22Rv1 (cell line): ENCODE measurements around the gene AGAP1.

Source experiments
- CTCF ChIP-seq: fragments of 450-650 bp; IDR thresholded peaks from 2 replicates; pipeline ENCODE4 v1.5.1; 2017; ENCODE audit warnings: mild to moderate bottlenecking
- ZFX ChIP-seq: fragments of 450-650 bp; IDR thresholded peaks from 2 replicates; pipeline ENCODE4 v1.6.1; 2017; ENCODE audit warnings: antibody characterized with exemption, borderline replicate concordance

- no peak for TF ChIP-seq CTCF
- TF ChIP-seq ZFX: no peak
Observed at GRCh38 chr2:235854276-235854675, 360.4 kb downstream of the AGAP1 start.
